K562 (cell line): Measurements from ENCODE around the gene ESPN. TPM values are rescaled to one million over a fixed set of nuclear protein-coding genes. Genes with fewer than 3 reads are reported as not detected.

ENCODE experiments used
- ATAC-seq: fragments of 200-7000 bp; cut with Tn5 transposase; 3 replicates; pipeline ENCODE4 v1.9.1; 2020; ENCODE audit warnings: moderate library complexity
- BruUV-seq: library from RNA; stranded (reverse); fragments of 400-500 nt; replicated peaks from 2 replicates; lab custom pipeline; 2021; lab: Mats Ljungman, UMichigan
- CTCF ChIA-PET: fragments of 300-600 bp; formaldehyde crosslinking; extraction: SDS; loops from one replicate; lab custom pipeline; 2021; ENCODE audit warnings: low intra/inter-chr PET ratio; lab: Yijun Ruan, JAX
- POLR2A ChIA-PET: fragments of 300-600, 350-650 bp; sonication (Branson Sonifier 250); formaldehyde crosslinking; extraction: SDS; loops from one replicate; lab custom pipeline; 2021; ENCODE audit warnings: antibody characterized with exemption, inconsistent platforms; lab: Yijun Ruan, JAX
- DNase-seq, 4 experiments: peaks; one replicate each; pipeline versions ENCODE4 v3.0.0 to v3.0.0-alpha.2; 2011 to 2018; ENCODE audit warnings: low spot score in 3 of 4, mixed read lengths in 3 of 4; ENCODE audit errors: extremely low read depth in 1 of 4
- FAIRE-seq: peaks from 2 replicates; lab custom pipeline; 2011; peaks lifted over from hg19 to GRCh38; lab: Jason Lieb, UNC
- H2AFZ ChIP-seq: 2 replicates; pipeline ENCODE4 v1.6.0; 2011; ENCODE audit warnings: low read depth, low read length, control low read depth, inconsistent platforms
- H3K27ac ChIP-seq: fragments of 200-600 bp; 3 replicates; pipeline ENCODE4 v1.8.0; 2011; ENCODE audit warnings: low read depth, mild to moderate bottlenecking, control low read depth, inconsistent platforms, low read length, moderate library complexity, mixed read lengths; ENCODE audit errors: extremely low read depth
- H3K27me3 ChIP-seq, 2 experiments: fragments of 300-600 bp in 1 of 2; 2 replicates in 1 of 2; 3 replicates in 1 of 2; pipeline versions ENCODE4 v1.6.0 to v1.8.0; 2011; ENCODE audit warnings: inconsistent platforms in 2 of 2, low read length in 2 of 2, mild to moderate bottlenecking in 1 of 2, mixed read lengths in 1 of 2, moderate library complexity in 1 of 2; ENCODE audit not compliant: control insufficient read depth in 2 of 2, insufficient read depth in 2 of 2
- H3K36me3 ChIP-seq: fragments of 300-600 bp; 3 replicates; pipeline ENCODE4 v1.8.0; 2011; ENCODE audit warnings: mild to moderate bottlenecking, low read length, inconsistent platforms; ENCODE audit not compliant: control insufficient read depth, insufficient read depth
- H3K4me1 ChIP-seq, 2 experiments: fragments of 200-600 bp in 1 of 2; replicated peaks in 1 of 2; 2 replicates in 1 of 2; 3 replicates in 1 of 2; pipeline versions ENCODE4 v1.5.1 to v1.8.0; 2011; ENCODE audit warnings: inconsistent platforms in 2 of 2, low read length in 2 of 2, mild to moderate bottlenecking in 1 of 2, mixed read lengths in 1 of 2, moderate library complexity in 1 of 2; ENCODE audit not compliant: control insufficient read depth in 2 of 2, insufficient read depth in 2 of 2
- H3K4me2 ChIP-seq: 2 replicates; pipeline ENCODE4 v1.6.1; 2011; ENCODE audit warnings: low read length, control low read depth, inconsistent platforms, mixed read lengths; ENCODE audit not compliant: insufficient read depth
- H3K4me3 ChIP-seq: fragments of 200-600 bp; sonication (generic), shearing (Covaris generic); 2 replicates; pipeline ENCODE4 v1.5.1; 2016; ENCODE audit warnings: control low read depth, inconsistent platforms
- H3K79me2 ChIP-seq: fragments of 200-600 bp; 3 replicates; pipeline ENCODE4 v1.8.0; 2011; ENCODE audit warnings: low read length, inconsistent platforms; ENCODE audit not compliant: control insufficient read depth, insufficient read depth
- H3K9ac ChIP-seq, 2 experiments: 2 replicates each; pipeline versions ENCODE4 v1.6.0 to v1.6.1; 2011; ENCODE audit warnings: low read depth in 2 of 2, low read length in 2 of 2, control low read depth in 1 of 2, inconsistent platforms in 1 of 2, mild to moderate bottlenecking in 1 of 2, mixed read lengths in 1 of 2; ENCODE audit not compliant: insufficient read depth in 1 of 2
- H3K9me1 ChIP-seq: one replicate; pipeline ENCODE4 v1.6.0; 2011; ENCODE audit warnings: inconsistent platforms, mild to moderate bottlenecking, low read length, moderate library complexity; ENCODE audit not compliant: control insufficient read depth, insufficient read depth
- H3K9me3 ChIP-seq: replicated peaks from 2 replicates; pipeline ENCODE4 v1.5.1; 2011; ENCODE audit warnings: low read depth, low read length, inconsistent platforms; ENCODE audit not compliant: control insufficient read depth, insufficient read depth
- H4K20me1 ChIP-seq: replicated peaks from 2 replicates; pipeline ENCODE4 v1.6.1; 2011; ENCODE audit warnings: low read length, inconsistent platforms, mixed read lengths; ENCODE audit not compliant: control insufficient read depth, insufficient read depth
- CCNT2 ChIP-seq: IDR thresholded peaks from 2 replicates; pipeline ENCODE4 v1.6.1; 2011; ENCODE audit warnings: borderline replicate concordance, low read depth, mild to moderate bottlenecking, moderate library complexity, mixed read lengths, low read length; ENCODE audit not compliant: insufficient read length; ENCODE audit errors: extremely low read depth
- HDAC2 ChIP-seq: fragments of 450-650 bp; IDR thresholded peaks from 2 replicates; pipeline ENCODE4 v1.6.1; 2016; ENCODE audit warnings: mild to moderate bottlenecking
- PHB ChIP-seq: fragments of 250-450 bp; sonication (Bioruptor Pico); IDR thresholded peaks from 2 replicates; pipeline ENCODE4 v1.5.0; 2021
- SMARCE1 ChIP-seq: fragments of 450-650 bp; IDR thresholded peaks from 2 replicates; pipeline ENCODE4 v1.7.1; 2016; ENCODE audit warnings: mild to moderate bottlenecking
- TAL1 ChIP-seq: fragments of 450-650 bp; IDR thresholded peaks from 2 replicates; pipeline ENCODE4 v1.6.1; 2016; ENCODE audit warnings: mild to moderate bottlenecking
- ZNF766 ChIP-seq: fragments of 200-800 bp; sonication (Bioruptor generic); conservative IDR thresholded peaks from 2 replicates; pipeline ENCODE4 v1.6.1; 2016; ENCODE audit warnings: missing genetic modification characterization, missing compliant biosample characterization
- WGBS: fragments of 100-300 bp; shearing (Covaris generic); methylation state at CpG from one replicate; pipeline ENCODE4 v1.1.6; 2016; ENCODE audit warnings: low coverage, mixed read lengths; ENCODE audit not compliant: insufficient coverage; ENCODE audit errors: missing lambda C conversion rate; 5-methylcytosine and 5-hydroxymethylcytosine counted together
- in situ Hi-C: fragments of 300-500 bp; cut with MboI; formaldehyde crosslinking; loops from 4 replicates; pipeline ENCODE4 v1.15.0; 2018; ENCODE audit warnings: inconsistent platforms, mixed read lengths
- intact Hi-C: fragments of 100-400 bp; cut with micrococcal nuclease; formaldehyde crosslinking; loops from 2 replicates; pipeline ENCODE4 v1.14.2; 2022
- polyA plus RNA-seq, 8 experiments: library from polyadenylated mRNA; depleted of rRNA in 4 of 8; stranded (reverse) in 5 of 8; unstranded in 3 of 8; fragments of >200 nt; fragmentation: Nextera tagmentation in 2 of 8; fragmentation: Illumina TruSeq in 1 of 8; extraction: Ambion mirVana in 2 of 8; extraction: Trizol in 1 of 8; gene quantifications; 2 replicates each; pipeline versions ENCODE4 v1.2.1 to v1.2.3, GENCODE V29; 2011 to 2014; ENCODE audit warnings: inconsistent platforms in 1 of 8, missing spikeins in 1 of 8
- total RNA-seq, 7 experiments: library from RNA; depleted of rRNA in 6 of 7; stranded (reverse); fragments of >200 nt in 6 of 7; fragmentation: Illumina TruSeq in 2 of 7; extraction: Trizol in 2 of 7; gene quantifications; 2 replicates each; pipeline versions ENCODE4 v1.2.1 to v1.2.3, GENCODE V29; 2011 to 2021; ENCODE audit warnings: low replicate concordance in 1 of 7
- TF ChIP-seq, protein P1 (sequence below): fragments of 200-400 bp; formaldehyde crosslinking; IDR thresholded peaks from 2 replicates; pipeline ENCODE4 v1.6.1; 2017; ENCODE audit warnings: mild to moderate bottlenecking, low read depth, low read length, moderate library complexity
- TF ChIP-seq, protein P2 (sequence below): fragments of 250-450 bp; sonication (Bioruptor Pico); IDR thresholded peaks from 2 replicates; pipeline ENCODE4 v1.4.0; 2020; ENCODE audit warnings: borderline replicate concordance

Gene ESPN
- total and polyA plus RNA-seq, 9 of the 15 experiments (the other 6 are each of a cell fraction or from before 2014, with no cell fraction given): 0.07 to 1.2 (median 0.45) TPM; not detected in 3

DNA sequence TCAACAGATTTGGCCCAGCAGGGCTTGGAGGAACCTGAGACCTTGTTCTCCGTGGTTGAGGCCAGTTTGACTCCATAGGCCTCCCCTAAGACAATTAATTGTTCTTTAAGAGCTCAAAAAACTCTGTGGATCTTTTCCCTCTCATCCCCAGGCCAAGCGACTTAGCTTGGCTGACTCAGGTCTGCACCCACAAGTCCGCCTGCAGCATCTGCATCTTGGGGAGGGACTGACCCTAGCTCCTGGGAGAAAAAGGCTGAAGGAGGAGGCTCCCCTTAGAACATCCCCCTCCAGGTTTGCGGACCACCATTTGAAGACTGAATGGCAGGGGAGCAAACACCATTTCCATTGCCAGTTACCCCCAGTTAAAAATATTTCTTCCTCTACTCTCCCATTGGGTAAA lies 3.3 kb upstream of the ESPN start:
- in situ Hi-C loops: no loop called here
- H3K27me3 ChIP-seq: peaks cover 45 to 85% of the 10 kb centered on the region in 2 experiments; a peak in 4 of 5 replicates

More for the DNA sequence above, 3.3 kb upstream of the ESPN start:
- intact Hi-C loops: no loop called here
- Histone ChIP-seq H3K9me3 (no peaks in the 10 kb centered on the region), H3K79me2 (no peaks in the 10 kb centered on the region), H2AFZ (no peak overlapping the region), H3K4me1 (peaks cover 22 to 57% of the 10 kb centered on the region in 2 experiments), H4K20me1 (peaks cover 34% of the 10 kb centered on the region; the same call in 1 of the 2 replicates), H3K36me3 (no peaks in the 10 kb centered on the region), H3K4me2 (no peak overlapping the region), H3K9me1 (no peaks in the 10 kb centered on the region), H3K4me3 (no peak overlapping the region), H3K9ac (no peak overlapping the region), H3K27ac (no peak overlapping the region)
- ChIA-PET CTCF (no interaction called here), POLR2A (interaction anchor here (3.5 kb wide), 1 partner anchor 28 kb away, joined by 16 read pairs; the partner anchor contains the start of gene ACOT7)
- WGBS: 4% methylated on average over 4 of the region's 4 CpGs
- TF ChIP-seq HDAC2 (no peak), PHB (CRISPR knock-in tag) (no peak), ZNF766 (CRISPR knock-in tag) (no peak), SMARCE1 (no peak), TAL1 (no peak), CCNT2 (no peak)
- TF ChIP-seq, protein P1, sequence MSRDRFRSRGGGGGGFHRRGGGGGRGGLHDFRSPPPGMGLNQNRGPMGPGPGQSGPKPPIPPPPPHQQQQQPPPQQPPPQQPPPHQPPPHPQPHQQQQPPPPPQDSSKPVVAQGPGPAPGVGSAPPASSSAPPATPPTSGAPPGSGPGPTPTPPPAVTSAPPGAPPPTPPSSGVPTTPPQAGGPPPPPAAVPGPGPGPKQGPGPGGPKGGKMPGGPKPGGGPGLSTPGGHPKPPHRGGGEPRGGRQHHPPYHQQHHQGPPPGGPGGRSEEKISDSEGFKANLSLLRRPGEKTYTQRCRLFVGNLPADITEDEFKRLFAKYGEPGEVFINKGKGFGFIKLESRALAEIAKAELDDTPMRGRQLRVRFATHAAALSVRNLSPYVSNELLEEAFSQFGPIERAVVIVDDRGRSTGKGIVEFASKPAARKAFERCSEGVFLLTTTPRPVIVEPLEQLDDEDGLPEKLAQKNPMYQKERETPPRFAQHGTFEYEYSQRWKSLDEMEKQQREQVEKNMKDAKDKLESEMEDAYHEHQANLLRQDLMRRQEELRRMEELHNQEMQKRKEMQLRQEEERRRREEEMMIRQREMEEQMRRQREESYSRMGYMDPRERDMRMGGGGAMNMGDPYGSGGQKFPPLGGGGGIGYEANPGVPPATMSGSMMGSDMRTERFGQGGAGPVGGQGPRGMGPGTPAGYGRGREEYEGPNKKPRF: no peak
- TF ChIP-seq, protein P2, sequence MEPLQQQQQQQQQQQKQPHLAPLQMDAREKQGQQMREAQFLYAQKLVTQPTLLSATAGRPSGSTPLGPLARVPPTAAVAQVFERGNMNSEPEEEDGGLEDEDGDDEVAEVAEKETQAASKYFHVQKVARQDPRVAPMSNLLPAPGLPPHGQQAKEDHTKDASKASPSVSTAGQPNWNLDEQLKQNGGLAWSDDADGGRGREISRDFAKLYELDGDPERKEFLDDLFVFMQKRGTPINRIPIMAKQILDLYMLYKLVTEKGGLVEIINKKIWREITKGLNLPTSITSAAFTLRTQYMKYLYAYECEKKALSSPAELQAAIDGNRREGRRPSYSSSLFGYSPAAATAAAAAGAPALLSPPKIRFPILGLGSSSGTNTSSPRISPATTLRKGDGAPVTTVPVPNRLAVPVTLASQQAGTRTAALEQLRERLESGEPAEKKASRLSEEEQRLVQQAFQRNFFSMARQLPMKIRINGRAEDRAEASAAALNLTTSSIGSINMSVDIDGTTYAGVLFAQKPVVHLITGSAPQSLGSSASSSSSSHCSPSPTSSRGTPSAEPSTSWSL (CRISPR knock-in tag): no peak
- DNase-seq: no peak
- BruUV-seq: no TSS peak
- FAIRE-seq: no peak
- no peak for ATAC-seq
